Karpas-422 (cell line): ENCODE measurements around the gene CSTPP1. TPM values are rescaled to one million over a fixed set of nuclear protein-coding genes. Genes with fewer than 3 reads are reported as not detected.

Experiments
- DNase-seq: peaks from one replicate; pipeline ENCODE4 v3.0.0-alpha.2; 2015
- H2AFZ ChIP-seq: fragments of 200-600 bp; sonication (generic); 2 replicates; pipeline ENCODE4 v1.6.1; 2014; ENCODE audit warnings: antibody characterized with exemption, low read length, mixed read lengths
- H3K27ac ChIP-seq: fragments of 200-600 bp; sonication (generic); 2 replicates; pipeline ENCODE4 v1.5.1; 2014; ENCODE audit warnings: mild to moderate bottlenecking, low read length, moderate library complexity
- H3K27me3 ChIP-seq: fragments of 200-600 bp; sonication (generic); 2 replicates; pipeline ENCODE4 v1.6.1; 2014; ENCODE audit warnings: low read length, mixed read lengths
- H3K36me3 ChIP-seq: fragments of 200-600 bp; sonication (generic); 2 replicates; pipeline ENCODE4 v1.6.1; 2014; ENCODE audit warnings: low read length, mixed read lengths; ENCODE audit not compliant: insufficient read depth
- H3K4me1 ChIP-seq: fragments of 200-600 bp; sonication (generic); 2 replicates; pipeline ENCODE4 v1.6.1; 2014; ENCODE audit warnings: mild to moderate bottlenecking, low read length, mixed read lengths
- H3K4me2 ChIP-seq: fragments of 200-600 bp; sonication (generic); 2 replicates; pipeline ENCODE4 v1.6.1; 2014; ENCODE audit warnings: low read length, low read depth, mild to moderate bottlenecking; ENCODE audit not compliant: poor library complexity, severe bottlenecking
- H3K4me3 ChIP-seq: fragments of 200-600 bp; sonication (generic); 2 replicates; pipeline ENCODE4 v1.5.1; 2014; ENCODE audit warnings: mild to moderate bottlenecking, antibody characterized with exemption, low read length, mixed read lengths
- H3K79me2 ChIP-seq: fragments of 200-600 bp; sonication (generic); 2 replicates; pipeline ENCODE4 v1.6.1; 2014; ENCODE audit warnings: mild to moderate bottlenecking, low read length, mixed read lengths
- H3K9ac ChIP-seq: fragments of 200-600 bp; sonication (generic); 2 replicates; pipeline ENCODE4 v1.6.0; 2014; ENCODE audit warnings: low read length
- H3K9me2 ChIP-seq: fragments of 200-600 bp; sonication (generic), shearing (Covaris generic); replicated peaks from 2 replicates; pipeline ENCODE4 v1.6.0; 2014; ENCODE audit warnings: mild to moderate bottlenecking, low read length, moderate library complexity; ENCODE audit not compliant: insufficient read depth
- H3K9me3 ChIP-seq: fragments of 300-700, 200-600 bp; sonication (generic); 2 replicates; pipeline ENCODE4 v1.6.1; 2014; ENCODE audit warnings: low read length, mixed read lengths
- H4K20me1 ChIP-seq: fragments of 200-600 bp; sonication (generic); 2 replicates; pipeline ENCODE4 v1.6.1; 2014; ENCODE audit warnings: mild to moderate bottlenecking, antibody characterized with exemption, low read length, low read depth; ENCODE audit not compliant: insufficient read depth
- total RNA-seq: library from RNA; depleted of rRNA; stranded (reverse); fragments of >200 nt; shearing (Covaris generic); gene quantifications from 2 replicates; pipeline ENCODE4 v1.2.3, GENCODE V29; 2014; ENCODE audit warnings: low replicate concordance

CSTPP1 gene
- total RNA-seq, 1 experiment from 2014 or later: 78.4 TPM

GRCh38 chr11:47007579-47007978, 71.0 kb downstream of the CSTPP1 start:
- no peak overlapping the region for H3K4me3 ChIP-seq
- peaks cover 55% of the 10 kb centered on the region for H3K79me2 ChIP-seq
- H3K36me3 ChIP-seq: no peaks in the 10 kb centered on the region; the same call in 1 of the 2 replicates
- no peaks in the 10 kb centered on the region for H3K27me3 ChIP-seq
- H2AFZ ChIP-seq: no peak overlapping the region
- peak overlapping the region; percentile 58 for H3K27ac ChIP-seq
- peaks cover 5% of the 10 kb centered on the region; the same call in 1 of the 2 replicates for H4K20me1 ChIP-seq
- no peaks in the 10 kb centered on the region for H3K9me3 ChIP-seq
- peak; percentile 78 for DNase-seq
- H3K4me2 ChIP-seq: peak overlapping the region; percentile 41
- no peaks in the 10 kb centered on the region for H3K9me2 ChIP-seq
- peaks cover 65% of the 10 kb centered on the region for H3K4me1 ChIP-seq
- H3K9ac ChIP-seq: no peak overlapping the region

GRCh38 chr11:47010179-47010578, 73.6 kb downstream of the CSTPP1 start:
- H3K9me3 ChIP-seq: no peaks in the 10 kb centered on the region
- H3K9me2 ChIP-seq: no peaks in the 10 kb centered on the region
- H2AFZ ChIP-seq: no peak overlapping the region
- H3K4me3 ChIP-seq: no peak overlapping the region
- no peak overlapping the region for H3K9ac ChIP-seq
- H3K79me2 ChIP-seq: peaks cover 49% of the 10 kb centered on the region
- H3K4me1 ChIP-seq: peaks cover 39% of the 10 kb centered on the region
- H4K20me1 ChIP-seq: peaks cover 5% of the 10 kb centered on the region; the same call in 1 of the 2 replicates
- no peaks in the 10 kb centered on the region for H3K27me3 ChIP-seq
- H3K4me2 ChIP-seq: no peak overlapping the region
- DNase-seq: no peak
- H3K36me3 ChIP-seq: no peaks in the 10 kb centered on the region; the same call in 1 of the 2 replicates
- H3K27ac ChIP-seq: no peak overlapping the region

- Histone ChIP-seq H3K36me3 (no peaks in the 10 kb centered on the region), H3K27me3 (no peaks in the 10 kb centered on the region), H3K4me3 (no peak overlapping the region), H3K4me1 (peaks cover 12% of the 10 kb centered on the region), H3K4me2 (no peak overlapping the region), H3K9me3 (no peaks in the 10 kb centered on the region), H2AFZ (no peak overlapping the region), H3K9ac (no peak overlapping the region), H3K79me2 (peaks cover 33% of the 10 kb centered on the region), H3K27ac (no peak overlapping the region), H3K9me2 (no peaks in the 10 kb centered on the region), H4K20me1 (peaks cover 5% of the 10 kb centered on the region; the same call in 1 of the 2 replicates)
- no peak for DNase-seq
Measured at GRCh38 chr11:47014097-47014496, 77.5 kb downstream of the CSTPP1 start.

GRCh38 chr11:47018637-47019036, 82.1 kb downstream of the CSTPP1 start:
- H2AFZ ChIP-seq: no peak overlapping the region
- H3K9me2 ChIP-seq: no peaks in the 10 kb centered on the region
- H3K4me3 ChIP-seq: no peak overlapping the region
- H3K36me3 ChIP-seq: no peaks in the 10 kb centered on the region
- H3K9ac ChIP-seq: no peak overlapping the region
- no peaks in the 10 kb centered on the region for H4K20me1 ChIP-seq
- DNase-seq: no peak
- no peaks in the 10 kb centered on the region for H3K9me3 ChIP-seq
- peaks cover 11% of the 10 kb centered on the region for H3K79me2 ChIP-seq
- H3K4me2 ChIP-seq: no peak overlapping the region
- no peak overlapping the region for H3K27ac ChIP-seq
- H3K4me1 ChIP-seq: peaks cover 9% of the 10 kb centered on the region
- no peaks in the 10 kb centered on the region for H3K27me3 ChIP-seq

GRCh38 chr11:47020793-47021526, 84.4 kb downstream of the CSTPP1 start:
- Histone ChIP-seq H3K9me3 (no peaks in the 10 kb centered on the region), H3K79me2 (peaks cover 14% of the 10 kb centered on the region), H3K27me3 (no peaks in the 10 kb centered on the region), H4K20me1 (no peaks in the 10 kb centered on the region), H3K9ac (no peak overlapping the region), H3K36me3 (no peaks in the 10 kb centered on the region), H3K4me1 (peaks cover 15% of the 10 kb centered on the region), H3K4me3 (no peak overlapping the region), H2AFZ (no peak overlapping the region), H3K27ac (peak overlapping the region; percentile 28), H3K4me2 (no peak overlapping the region), H3K9me2 (no peaks in the 10 kb centered on the region)
- DNase-seq: no peak

- peak overlapping the region; percentile 28 for H3K27ac ChIP-seq
- H3K36me3 ChIP-seq: no peaks in the 10 kb centered on the region
- H3K9me2 ChIP-seq: no peaks in the 10 kb centered on the region
- no peak overlapping the region for H2AFZ ChIP-seq
- H3K27me3 ChIP-seq: no peaks in the 10 kb centered on the region
- no peak overlapping the region for H3K4me2 ChIP-seq
- no peaks in the 10 kb centered on the region for H4K20me1 ChIP-seq
- peaks cover 15% of the 10 kb centered on the region for H3K4me1 ChIP-seq
- H3K79me2 ChIP-seq: peaks cover 12% of the 10 kb centered on the region
- no peak for DNase-seq
- H3K4me3 ChIP-seq: no peak overlapping the region
- H3K9me3 ChIP-seq: no peaks in the 10 kb centered on the region
- no peak overlapping the region for H3K9ac ChIP-seq
Measured at GRCh38 chr11:47021527-47021818, 84.9 kb downstream of the CSTPP1 start.

- Histone ChIP-seq H3K9ac (no peak overlapping the region), H3K9me3 (no peaks in the 10 kb centered on the region), H3K27ac (no peak overlapping the region), H4K20me1 (no peaks in the 10 kb centered on the region), H2AFZ (no peak overlapping the region), H3K27me3 (no peaks in the 10 kb centered on the region), H3K79me2 (peaks cover 12% of the 10 kb centered on the region), H3K36me3 (no peaks in the 10 kb centered on the region), H3K4me2 (no peak overlapping the region), H3K4me3 (no peak overlapping the region), H3K4me1 (peaks cover 15% of the 10 kb centered on the region), H3K9me2 (no peaks in the 10 kb centered on the region)
- no peak for DNase-seq
Measured at GRCh38 chr11:47021965-47022364, 85.4 kb downstream of the CSTPP1 start.

GRCh38 chr11:47028195-47029093, 91.9 kb downstream of the CSTPP1 start:
- H3K4me3 ChIP-seq: no peak overlapping the region

More at GRCh38 chr11:47028195-47029093, 91.9 kb downstream of the CSTPP1 start:
- Histone ChIP-seq H3K9ac (no peak overlapping the region), H3K27me3 (no peaks in the 10 kb centered on the region), H3K36me3 (peaks cover 6% of the 10 kb centered on the region; the same call in 1 of the 2 replicates), H3K4me1 (peaks cover 6% of the 10 kb centered on the region; the same call in 1 of the 2 replicates), H3K4me2 (no peak overlapping the region), H3K79me2 (peaks cover 21% of the 10 kb centered on the region), H3K27ac (no peak overlapping the region), H3K9me2 (no peaks in the 10 kb centered on the region), H4K20me1 (no peaks in the 10 kb centered on the region), H2AFZ (no peak overlapping the region), H3K9me3 (no peaks in the 10 kb centered on the region)
- no peak for DNase-seq
